GM20431 (cell line): ENCODE measurements around the gene TAC3.
"Not testable (repeated sequence)": the region's sequence is repeated elsewhere in the genome, so short reads cannot be mapped to it uniquely, and the experiment has no call there.

Source experiments
- in situ Hi-C: fragments of 300-500 bp; cut with MseI, MboI; formaldehyde crosslinking; loops from one replicate; pipeline ENCODE4 v1.15.0; 2020; ENCODE audit warnings: low sequenced_read_pairs; ENCODE audit not compliant: unreplicated experiment

Gene TAC3

DNA sequence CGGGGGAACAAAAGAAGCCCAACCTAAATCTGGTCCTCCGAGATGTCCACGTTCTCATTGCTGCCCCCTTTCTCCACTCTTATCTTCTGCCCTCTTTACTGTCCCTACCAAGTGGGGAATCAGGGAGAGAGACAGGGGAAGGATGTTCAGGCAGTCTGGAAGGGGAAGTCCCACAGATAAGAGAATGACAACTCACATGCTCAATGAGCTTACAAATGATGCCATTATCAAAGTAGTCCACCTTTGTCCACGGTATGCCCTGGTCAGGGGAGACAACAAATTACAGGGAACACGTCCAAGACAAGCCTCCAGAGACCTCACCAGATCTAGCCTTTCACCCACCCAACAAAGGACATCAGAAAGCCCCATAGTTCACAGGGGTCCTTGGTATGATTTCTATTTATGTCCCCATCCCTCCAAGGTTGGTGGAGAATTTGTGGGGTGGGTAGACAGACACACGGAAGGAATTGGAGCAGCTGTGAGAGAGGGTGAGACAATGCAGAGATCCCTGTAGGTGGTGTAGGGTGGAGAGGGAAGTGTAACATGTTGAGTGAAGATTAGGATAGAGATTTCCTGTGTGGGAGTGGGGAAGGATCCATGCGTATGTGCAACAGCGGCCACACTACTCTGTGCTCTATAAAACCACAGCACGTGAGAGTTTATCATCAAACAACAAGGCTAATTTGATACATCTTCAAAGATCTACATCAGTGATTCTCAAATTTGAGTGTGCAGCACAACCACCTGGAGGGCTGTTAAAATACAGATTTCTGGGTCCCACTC, 22.9 kb upstream of the TAC3 start:
- in situ Hi-C loops: no loop called here

DNA sequence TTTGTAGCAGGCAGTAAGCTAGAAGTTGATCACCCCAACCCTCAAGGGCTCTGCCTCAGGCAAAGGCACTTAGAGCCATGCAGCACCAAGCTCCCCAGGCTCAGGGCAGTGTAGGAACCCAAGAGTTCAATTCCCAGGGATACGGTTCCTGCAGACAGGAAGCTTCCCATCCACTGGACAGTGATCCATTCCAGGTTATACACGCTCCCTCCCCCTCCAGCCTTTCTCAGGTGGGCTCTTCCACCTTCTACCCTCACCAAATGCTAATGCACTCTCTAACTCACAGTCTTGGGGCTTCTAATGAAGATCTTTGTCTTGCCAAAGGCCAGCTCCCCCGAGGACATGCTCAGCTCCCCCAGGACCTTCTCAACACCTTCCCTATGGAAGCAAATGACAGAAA, 20.9 kb upstream of the TAC3 start:
- in situ Hi-C loops: no loop called here

DNA sequence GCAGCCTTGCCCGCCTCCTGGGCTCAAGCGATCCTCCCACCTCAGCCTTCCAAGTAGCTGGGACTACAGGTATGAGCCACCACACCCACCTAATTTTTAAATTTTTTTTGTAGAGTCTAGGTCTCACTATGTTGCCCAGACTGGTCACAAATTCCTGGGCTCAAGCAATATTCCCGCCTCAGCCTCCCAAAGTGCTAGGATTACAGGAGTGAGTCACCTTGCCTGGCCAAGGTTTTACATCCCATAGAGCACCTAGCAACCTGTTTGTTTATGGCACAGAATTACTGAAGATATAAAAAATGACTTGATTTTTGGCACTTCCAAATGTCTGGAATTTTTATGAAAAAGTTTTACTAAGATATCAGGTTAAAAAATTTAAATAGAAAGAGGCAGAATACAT, 17.1 kb upstream of the TAC3 start:
- in situ Hi-C loops: no loop called here

DNA sequence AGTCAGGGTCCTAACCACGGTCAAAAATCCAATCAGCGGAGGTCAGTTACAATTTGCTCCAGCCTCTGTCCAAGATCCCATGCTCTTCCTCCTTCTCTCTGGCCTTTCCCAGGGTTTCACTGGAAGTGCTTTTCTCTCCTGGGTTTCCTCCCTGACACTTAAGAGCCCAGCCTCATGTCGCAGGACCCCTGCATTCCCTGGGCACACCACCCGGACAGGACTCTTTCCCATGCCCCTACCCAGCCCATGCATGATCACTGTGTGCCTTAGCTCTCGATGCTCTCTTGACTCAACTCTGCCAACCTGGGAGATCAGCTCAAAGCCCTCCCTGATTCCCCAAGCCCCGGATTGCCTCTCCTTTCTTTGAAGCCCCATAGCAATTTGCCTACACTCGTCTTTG, 15.5 kb upstream of the TAC3 start:
- in situ Hi-C loops: no loop called here

DNA sequence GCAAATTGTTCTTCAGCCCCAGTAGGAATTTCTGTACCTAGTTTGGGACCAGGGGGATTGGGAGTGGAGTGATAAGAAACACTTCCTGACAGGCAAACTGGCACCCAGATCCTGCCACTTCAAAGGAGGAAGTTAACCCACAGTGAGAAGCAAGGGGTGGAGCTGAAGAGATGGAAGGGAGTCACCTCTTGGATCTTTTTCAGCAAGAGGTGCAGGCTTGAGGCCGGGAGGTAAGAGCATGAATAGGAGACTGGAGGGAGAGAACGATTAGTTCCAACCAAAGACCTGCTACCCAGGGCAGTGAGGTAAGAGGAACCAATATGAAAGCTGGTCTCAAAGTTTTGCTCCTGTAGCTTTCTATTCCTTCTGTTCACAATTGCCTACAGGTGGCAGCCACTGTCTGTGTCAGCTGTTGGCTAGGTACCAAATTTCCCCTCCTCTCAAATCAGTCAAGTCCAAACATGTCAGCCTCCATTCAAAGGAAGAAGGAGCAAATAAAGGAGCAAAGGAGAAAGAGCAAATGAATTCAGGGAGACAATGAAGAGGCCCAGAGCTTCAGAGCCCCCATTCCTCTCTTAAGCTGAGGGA, 14.9 kb upstream of the TAC3 start:
- in situ Hi-C loops: no loop called here

DNA sequence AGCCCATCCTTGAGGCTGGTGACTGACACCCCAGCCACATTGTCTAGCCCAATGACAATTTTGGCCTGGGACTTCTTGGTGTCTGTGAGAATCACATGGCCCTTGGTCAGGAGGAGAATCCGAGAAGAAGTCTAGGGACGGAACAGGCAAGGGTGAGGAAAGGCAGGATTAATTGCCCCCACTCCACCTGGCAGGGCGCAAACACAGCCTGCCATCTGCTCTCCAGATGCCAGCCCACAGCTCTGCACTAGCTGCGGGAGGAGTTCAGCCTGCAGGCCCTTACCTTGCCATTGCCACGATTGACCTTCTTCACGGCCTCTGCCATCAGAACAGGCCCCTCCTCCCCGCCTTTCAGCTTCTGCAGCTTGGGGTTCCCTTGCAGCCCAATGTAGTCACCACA, 13.1 kb upstream of the TAC3 start:
- in situ Hi-C loops: no loop called here

DNA sequence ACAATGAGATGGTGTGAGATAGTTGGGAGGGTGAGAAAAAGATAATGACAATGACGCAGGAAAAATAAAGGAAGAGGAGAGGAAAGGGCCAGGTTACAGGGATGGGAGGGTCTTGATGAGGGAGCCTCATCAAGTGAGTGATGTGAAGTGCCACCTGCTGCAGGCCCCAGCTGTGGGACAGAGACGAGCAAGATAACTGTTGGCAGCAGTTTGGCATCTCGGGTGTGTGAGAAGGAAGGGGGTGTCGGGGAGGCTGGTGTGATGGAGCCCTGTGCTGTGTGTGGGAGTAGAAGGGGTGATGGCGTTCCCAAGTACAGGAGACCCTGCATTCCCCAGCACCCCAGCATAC, 11.4 kb upstream of the TAC3 start:
- in situ Hi-C loops: no loop called here

DNA sequence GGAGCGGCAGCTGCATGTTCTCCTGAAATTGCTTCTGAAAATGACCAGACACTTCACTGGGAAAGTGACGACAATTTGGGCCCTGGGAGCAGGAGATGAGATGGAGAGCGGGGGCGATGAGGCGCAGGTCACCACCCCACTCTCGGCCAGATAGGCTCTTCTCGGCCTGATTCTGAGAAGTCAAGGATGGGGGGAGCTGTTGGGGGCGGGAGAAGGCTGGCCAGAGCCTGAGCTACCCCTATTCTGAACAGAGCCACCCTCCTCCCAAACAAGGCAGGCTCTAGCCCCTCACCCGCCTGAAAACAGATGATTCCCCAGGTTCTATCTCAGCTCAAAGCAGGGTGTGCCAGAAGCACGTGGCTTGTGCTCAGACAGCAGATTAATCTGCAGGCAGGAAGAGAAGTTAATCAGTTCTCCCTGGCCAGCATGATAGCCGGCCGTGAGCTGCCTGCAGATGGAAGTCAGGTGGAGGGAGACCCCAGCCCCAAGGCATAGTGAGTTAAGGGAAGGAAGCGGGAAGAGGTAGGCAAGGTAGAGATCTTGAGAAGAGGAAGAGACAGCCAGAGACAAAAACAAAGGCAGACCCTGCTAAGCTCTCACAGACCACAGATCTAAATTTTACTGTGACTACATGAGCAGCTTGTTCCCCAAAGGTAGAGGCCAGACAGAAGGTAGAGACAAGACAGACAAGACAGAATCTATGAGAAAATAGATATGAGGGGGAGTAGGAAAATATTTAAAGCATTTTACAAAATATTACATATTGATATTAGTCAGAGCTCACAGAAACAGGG, 10.9 kb upstream of the TAC3 start:
- in situ Hi-C loops: no loop called here

DNA sequence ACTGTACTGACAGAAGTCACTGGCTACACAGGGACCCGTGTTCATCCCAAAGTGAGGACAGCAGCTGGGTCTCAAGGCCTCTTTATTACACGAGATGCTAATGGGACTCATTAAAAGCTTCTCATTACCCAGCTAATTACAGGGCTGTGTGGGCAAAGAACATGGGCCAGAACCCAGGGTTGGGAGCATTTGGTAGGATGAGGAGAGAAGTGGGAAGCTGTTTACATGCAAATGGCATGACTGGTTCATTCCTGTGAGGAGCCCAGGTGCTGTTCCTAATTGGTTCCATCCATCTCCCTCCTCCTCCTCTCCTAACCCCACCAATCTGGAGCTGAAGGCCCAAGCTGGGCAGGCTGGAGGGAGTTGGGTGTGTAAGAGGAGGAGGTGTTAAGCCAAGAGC, 8.9 kb upstream of the TAC3 start:
- in situ Hi-C loops: no loop called here

DNA sequence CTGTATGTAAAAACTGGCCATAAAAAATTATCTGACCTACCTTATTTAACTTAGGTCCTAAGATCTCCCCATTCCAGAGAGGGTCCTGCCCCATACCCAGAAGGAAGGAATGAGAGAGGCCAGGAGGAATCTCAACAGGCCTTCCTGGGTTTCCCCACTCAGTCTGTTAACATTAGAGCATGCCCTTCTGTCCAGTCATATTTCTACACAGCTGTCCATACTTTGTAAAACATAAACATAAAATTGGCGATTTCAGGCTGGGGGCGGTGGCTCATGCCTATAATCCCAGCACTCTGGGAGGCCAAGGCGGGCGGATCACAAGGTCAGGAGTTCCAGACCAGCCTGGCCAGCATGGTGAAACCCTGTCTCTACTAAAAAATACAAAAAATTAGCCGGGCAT, 6.0 kb upstream of the TAC3 start:
- in situ Hi-C loops: not testable (repeated sequence)

DNA sequence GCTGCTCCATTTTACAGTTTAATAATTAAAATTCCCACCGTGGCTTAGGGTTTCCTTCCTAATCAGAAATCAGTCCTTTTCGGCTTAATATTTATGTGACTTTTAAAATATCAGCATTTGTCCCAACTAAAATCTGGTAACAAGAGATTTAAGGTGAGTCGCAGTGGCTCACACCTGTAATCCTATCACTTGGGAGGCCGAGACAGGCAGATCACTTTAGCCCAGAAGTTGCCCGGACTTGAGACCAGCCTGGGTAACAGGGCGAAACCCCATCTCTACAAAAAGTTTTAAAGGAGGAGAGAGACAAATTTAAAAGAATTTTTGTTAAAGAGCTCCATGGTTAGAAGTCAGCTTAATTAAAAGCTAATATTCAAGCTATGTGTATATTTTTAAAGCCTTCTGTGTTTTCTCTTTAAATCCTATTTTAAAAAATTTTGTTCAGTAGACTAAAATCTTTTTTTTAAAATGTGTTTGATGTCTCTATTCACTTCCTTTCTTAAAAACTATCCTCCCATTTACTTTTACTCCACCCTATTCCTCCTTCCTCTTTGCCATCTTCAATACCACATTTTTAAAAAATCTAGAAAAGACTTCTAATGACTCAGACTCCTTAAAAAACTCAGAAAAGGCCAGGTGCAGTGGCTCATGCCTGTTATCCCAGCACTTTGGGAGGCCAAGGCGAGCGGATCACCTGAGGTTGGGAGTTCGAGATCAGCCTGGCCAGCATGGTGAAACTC, 3.8 kb upstream of the TAC3 start:
- in situ Hi-C loops: loop anchor here (10.0 kb wide), 1 partner anchor 95 kb away; the partner anchor contains the start of gene STAT6

DNA sequence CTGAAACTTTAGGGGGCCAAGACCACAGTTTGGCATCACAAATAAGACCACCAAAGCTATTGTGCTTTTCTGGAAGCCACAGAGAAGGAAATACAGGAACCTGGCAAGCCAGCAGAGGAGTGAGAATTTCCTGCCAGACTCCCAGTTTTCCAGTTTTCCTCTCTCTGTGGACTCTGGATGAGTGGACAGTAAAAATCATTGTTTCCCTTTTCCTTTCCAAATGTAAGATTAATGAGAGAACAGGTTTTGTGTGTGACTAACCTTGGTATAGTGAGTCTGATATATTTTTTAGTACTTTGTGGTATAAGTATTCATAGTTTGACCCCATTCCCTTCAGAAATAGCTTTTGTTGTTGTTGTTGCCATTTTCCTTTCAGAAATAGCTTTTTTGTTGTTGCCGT, 2.6 kb upstream of the TAC3 start:
- in situ Hi-C loops: loop anchor here (10.0 kb wide), 1 partner anchor 96 kb away; the partner anchor contains the start of gene STAT6

DNA sequence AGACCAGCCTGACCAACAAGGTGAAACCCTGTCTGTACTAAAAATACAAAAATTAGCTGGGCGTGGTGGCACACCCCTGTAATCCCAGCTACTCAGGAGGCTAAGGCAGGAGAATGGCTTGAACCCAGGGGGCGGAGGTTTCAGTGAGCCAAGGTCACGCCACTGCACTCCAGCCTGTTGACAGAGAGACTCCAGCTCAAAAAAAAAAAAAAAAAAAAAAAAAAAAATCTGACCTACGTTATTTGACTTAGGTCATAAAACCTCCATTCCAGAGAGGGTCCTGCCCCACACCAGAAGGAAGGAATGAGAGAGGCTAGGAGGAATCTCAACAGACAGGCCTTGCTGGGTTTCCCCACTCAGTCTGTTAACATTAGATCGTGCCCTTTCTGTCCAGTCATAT, 2.0 kb upstream of the TAC3 start:
- in situ Hi-C loops: loop anchor here (10.0 kb wide), 1 partner anchor 96 kb away; the partner anchor contains the start of gene STAT6

DNA sequence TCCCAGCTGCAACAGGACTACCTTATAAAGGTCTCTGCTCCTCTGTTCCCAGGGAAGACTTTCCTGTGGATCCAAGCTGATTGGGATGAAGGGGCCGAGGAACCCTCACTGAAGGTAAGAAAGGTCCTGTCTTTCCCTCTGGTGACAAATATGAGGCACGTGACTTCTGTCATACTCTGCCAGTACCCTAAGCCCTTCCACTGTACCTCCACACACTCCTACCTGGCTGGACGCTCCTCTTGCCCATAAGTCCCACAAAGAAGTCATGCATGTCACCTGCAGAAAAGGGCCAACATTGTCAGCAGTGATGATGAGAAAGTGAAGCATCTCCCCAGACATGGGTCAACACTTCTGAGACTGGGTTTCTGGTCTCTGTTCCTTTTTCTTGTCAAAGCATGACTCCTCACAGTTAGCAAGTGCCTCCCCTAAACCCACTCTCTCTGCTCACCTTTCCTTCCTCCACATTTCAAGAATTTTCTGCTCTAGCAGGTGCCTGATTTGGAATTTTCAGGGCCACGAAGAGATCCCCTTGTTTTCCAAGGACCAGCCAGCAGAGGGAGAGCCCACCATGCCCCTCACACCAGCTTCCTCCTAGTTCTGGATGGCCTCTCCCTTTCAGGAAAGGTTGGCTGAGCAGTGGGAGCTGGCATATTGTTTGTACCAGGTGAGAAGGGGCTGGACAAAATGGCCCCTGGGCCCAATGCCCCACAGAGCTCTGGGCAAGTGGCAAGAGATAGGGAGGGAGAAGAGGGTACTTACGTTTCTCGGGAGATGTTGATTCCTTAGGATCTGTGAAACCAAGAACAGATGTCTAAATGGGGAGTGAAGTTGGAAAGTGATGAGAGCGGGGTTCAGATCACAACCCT, 3.5 kb downstream of the TAC3 start:
- in situ Hi-C loops: loop anchor here (10.0 kb wide), 1 partner anchor 102 kb away; the partner anchor contains the start of gene STAT6

DNA sequence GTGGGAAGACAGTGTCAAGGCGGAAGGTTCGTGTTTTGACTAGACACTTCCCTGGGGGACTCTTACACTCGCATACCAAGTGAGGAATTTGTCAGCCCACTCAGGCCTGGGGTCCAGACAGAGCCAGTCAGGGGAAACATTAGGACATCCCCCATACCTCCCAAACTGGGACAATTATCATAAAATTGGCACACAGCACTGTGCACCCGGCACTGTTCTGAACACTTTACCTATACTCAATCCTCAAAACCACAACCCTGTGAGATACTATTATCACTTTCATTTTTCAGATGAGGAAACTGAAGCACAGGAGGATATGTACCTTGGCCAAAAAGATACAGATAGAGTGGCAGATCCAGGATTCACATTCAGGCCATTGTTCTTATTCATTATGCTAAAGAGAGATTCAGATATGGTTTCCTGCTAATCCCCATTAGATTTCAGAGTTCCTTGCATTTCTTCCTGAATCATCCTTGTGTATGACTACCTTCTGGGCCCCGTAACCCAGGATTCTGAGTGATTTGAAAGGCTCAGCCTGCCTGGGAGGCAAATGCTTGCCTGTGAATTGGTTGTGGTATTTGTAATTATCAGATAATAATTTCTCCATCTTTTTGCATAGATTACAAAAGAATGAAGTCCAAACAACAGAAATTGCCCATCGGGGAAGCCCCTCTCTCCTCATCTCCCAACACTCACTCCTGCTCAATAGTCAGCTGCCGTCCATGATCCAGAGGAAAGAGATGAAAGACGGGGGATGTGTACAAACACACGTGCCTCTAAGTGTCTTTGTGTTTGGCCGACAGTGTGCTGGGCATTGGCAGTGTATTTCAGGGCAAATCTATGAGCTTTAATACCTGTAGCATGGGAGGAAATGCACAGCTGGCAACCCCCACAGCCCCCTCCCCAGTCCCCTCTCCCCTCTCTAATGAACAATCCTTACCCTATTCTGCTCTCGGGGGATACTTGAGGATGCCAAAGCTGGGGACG, 4.6 kb downstream of the TAC3 start:
- in situ Hi-C loops: loop anchor here (10.0 kb wide), 1 partner anchor 103 kb away; the partner anchor contains the start of gene STAT6

DNA sequence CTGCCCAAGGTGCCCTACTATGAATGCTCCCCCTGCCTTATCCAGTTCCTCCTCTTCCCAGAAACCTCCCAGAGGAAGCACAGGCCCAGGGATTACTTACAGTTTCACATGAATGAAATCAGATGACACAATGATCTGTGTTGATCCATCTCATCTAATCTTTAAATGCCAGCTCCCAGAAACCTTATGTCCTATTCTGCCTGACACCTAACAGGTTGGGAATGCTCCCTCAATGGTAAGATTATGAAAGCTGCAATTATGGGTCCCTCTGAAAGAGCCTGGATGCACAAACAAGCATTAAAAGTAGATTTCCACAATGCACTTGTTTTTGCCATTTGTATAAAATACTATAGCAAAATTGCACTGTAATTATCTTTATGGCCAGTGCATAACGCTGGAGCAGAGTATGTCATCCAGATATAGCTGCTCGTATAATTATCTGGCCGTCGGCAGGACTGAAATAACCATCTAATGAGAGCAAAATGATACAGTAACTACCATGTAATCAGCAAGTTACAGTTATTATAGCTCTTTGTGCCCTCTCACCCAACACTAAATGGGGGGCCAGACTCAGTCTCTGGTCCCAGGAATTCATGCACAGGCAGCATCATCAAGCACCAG, 5.6 kb downstream of the TAC3 start:
- in situ Hi-C loops: loop anchor here (10.0 kb wide), 1 partner anchor 104 kb away; the partner anchor contains the start of gene STAT6

DNA sequence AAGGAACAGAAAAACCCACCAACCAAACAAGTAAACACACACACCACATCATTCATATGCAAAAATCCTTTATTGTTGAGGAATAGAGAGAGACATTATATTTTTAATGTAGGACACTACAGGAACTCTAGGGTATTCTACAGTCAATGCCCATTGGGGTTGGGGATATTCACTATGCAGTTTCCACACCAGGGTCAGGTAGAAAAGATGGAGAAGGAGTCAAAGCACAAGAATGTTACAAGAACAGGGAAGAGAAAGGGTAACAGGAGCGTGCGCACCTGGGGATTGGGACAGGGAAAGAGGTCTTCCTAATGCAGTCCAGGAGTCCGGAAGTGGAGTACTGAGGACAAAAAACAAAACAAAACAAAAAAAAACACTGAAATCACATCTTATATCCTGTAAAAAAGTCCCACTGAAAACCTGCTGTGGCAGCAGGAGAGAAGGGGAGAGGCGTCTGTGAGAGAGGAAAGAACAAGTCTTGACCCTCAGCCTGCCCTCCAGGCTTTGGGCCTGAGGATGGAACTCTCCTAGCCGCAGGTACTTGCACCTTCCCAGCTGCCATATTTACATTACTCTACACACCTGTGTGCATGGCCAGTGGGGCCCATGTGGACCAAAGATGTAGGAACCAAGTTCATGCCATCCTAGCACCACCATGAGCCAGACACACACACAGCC, 6.2 kb downstream of the TAC3 start:
- in situ Hi-C loops: loop anchor here (10.0 kb wide), 2 partner anchors 105 to 245 kb away; partner anchors contain the start of genes HSD17B6 and STAT6
